ENCODE measurements around the gene CDSN. TPM values are rescaled to one million over a fixed set of nuclear protein-coding genes. Genes with fewer than 3 reads are reported as not detected.

The CDSN gene
- total RNA-seq, 6 experiments from 2014 or later = not detected

- no peaks in the 10 kb centered on the region for H3K9me3 Mint-ChIP-seq
- no peaks in the 10 kb centered on the region for H3K36me3 Mint-ChIP-seq (ENCODE audit: low read depth)
- DNase-seq = peak; percentile 77
- peaks cover 41% of the 10 kb centered on the region for H3K4me1 Mint-ChIP-seq (ENCODE audit: low read depth)
- H3K27ac Mint-ChIP-seq = peak overlapping the region; percentile 85
- H3K27me3 Mint-ChIP-seq (ENCODE audit: insufficient read depth) = peaks cover 2% of the 10 kb centered on the region; the same call in 1 of the 2 replicates
- peak overlapping the region; percentile 80 for H3K4me3 Mint-ChIP-seq
- TF ChIP-seq, protein P1, sequence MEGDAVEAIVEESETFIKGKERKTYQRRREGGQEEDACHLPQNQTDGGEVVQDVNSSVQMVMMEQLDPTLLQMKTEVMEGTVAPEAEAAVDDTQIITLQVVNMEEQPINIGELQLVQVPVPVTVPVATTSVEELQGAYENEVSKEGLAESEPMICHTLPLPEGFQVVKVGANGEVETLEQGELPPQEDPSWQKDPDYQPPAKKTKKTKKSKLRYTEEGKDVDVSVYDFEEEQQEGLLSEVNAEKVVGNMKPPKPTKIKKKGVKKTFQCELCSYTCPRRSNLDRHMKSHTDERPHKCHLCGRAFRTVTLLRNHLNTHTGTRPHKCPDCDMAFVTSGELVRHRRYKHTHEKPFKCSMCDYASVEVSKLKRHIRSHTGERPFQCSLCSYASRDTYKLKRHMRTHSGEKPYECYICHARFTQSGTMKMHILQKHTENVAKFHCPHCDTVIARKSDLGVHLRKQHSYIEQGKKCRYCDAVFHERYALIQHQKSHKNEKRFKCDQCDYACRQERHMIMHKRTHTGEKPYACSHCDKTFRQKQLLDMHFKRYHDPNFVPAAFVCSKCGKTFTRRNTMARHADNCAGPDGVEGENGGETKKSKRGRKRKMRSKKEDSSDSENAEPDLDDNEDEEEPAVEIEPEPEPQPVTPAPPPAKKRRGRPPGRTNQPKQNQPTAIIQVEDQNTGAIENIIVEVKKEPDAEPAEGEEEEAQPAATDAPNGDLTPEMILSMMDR (IDR thresholded peaks at IDR 0.05) = peak; percentile 91
These were observed 32.7 kb downstream of the CDSN start for GRCh38 chr6:31087494-31088089.

DNA sequence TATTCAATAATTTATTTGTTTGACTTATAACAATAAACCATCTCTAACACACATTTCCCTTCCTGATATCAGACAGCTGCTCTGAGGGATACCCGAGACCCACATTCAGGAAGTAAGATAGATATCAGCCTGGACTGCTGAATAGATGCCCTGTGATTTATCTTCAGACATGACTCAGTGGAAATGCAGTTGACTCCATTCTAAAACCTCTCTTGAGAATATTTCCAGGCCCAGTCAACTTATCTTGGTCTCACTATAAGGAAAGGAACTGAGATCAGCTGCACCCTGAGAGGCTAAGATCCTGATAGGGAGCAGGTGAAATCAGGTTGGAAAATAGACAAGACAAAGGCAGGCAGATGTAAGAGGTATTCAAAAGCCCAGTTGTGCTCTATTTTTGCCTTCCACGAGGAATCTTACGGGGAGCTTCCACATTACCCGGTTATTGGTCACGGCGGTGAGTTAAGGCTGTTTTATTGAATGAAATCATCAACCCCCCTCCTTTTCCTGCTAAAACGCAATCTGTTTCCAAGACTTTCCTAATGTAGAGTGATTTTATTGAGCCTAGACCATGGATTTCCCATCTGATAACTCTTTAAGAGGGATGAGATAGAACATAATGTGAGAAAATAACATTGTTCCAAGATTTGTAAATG, 33.3 kb downstream of the CDSN start:
- Mint-ChIP-seq H3K4me3 (peak overlapping the region; percentile 80), H3K27me3 (ENCODE audit: insufficient read depth) (peaks cover 2% of the 10 kb centered on the region; the same call in 1 of the 2 replicates), H3K9me3 (no peaks in the 10 kb centered on the region), H3K27ac (peak overlapping the region; percentile 85), H3K4me1 (ENCODE audit: low read depth) (peaks cover 41% of the 10 kb centered on the region), H3K36me3 (ENCODE audit: low read depth) (no peaks in the 10 kb centered on the region)
- TF ChIP-seq, protein P1 (IDR thresholded peaks at IDR 0.05) = no peak
- peak; percentile 78 for DNase-seq

DNA sequence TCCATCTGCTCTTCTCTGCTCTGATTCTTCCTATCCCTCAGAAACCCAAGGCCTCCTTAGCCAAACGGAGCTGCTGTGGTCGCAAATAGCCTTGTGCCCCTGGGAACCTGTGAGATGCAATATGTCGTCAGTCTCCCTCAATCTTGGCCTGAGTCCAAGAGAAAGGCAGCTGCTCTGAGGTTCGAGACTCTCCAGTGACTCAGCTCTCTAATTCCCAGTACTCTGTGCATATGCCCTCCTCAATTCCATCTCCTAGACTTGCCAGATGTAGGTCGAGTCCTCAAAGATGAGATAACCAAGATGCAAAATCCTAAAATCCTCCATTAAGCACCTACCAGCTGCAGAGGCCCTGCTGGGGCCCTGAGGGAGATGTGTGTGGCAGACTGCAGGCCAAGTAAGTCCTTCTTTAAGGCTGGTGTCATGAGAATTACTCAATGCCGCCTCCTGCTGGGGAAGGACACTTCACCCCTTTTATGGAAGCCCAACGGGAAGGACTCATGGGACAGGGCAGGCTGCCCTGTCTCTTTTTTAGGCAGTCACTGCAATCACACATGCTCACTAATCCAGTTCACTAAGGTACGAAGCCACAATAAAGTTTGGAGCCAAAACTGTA, 36.4 kb downstream of the CDSN start:
- Mint-ChIP-seq H3K27ac (peak overlapping the region; percentile 16; the same call in 1 of the 2 replicates), H3K4me1 (ENCODE audit: low read depth) (peaks cover 52% of the 10 kb centered on the region), H3K27me3 (ENCODE audit: insufficient read depth) (peaks cover 2% of the 10 kb centered on the region; the same call in 1 of the 2 replicates), H3K4me3 (no peak overlapping the region), H3K9me3 (no peaks in the 10 kb centered on the region), H3K36me3 (ENCODE audit: low read depth) (no peaks in the 10 kb centered on the region)
- TF ChIP-seq, protein P1 (IDR thresholded peaks at IDR 0.05) = peak; percentile 78
- peak; percentile 64 for DNase-seq

DNA sequence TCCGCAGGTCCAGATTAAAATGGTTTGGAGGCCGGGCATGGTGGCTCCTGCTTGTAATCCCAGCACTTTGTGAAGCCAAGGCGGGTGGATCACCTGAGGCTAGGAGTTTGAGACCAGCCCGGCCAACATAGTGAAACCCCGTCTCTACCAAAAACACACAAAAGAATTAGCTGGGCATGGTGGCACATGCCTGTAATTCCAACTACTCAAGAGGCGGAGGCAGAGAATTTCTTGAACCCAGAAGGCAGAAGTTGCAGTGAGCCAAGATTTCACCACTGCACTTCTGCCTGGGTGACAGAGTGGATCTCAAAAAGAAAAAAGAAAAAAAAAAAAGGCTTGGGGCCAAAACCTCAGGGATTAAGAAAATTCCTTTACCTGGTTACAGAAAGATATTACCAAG, 38.4 kb downstream of the CDSN start:
- Mint-ChIP-seq H3K4me1 (ENCODE audit: low read depth) (peaks cover 43% of the 10 kb centered on the region), H3K4me3 (no peak overlapping the region), H3K27ac (no peak overlapping the region), H3K27me3 (ENCODE audit: insufficient read depth) (peaks cover 2% of the 10 kb centered on the region; the same call in 1 of the 2 replicates), H3K9me3 (no peaks in the 10 kb centered on the region), H3K36me3 (ENCODE audit: low read depth) (no peaks in the 10 kb centered on the region)
- DNase-seq = no peak
- TF ChIP-seq, protein P1 (IDR thresholded peaks at IDR 0.05) = no peak

DNA sequence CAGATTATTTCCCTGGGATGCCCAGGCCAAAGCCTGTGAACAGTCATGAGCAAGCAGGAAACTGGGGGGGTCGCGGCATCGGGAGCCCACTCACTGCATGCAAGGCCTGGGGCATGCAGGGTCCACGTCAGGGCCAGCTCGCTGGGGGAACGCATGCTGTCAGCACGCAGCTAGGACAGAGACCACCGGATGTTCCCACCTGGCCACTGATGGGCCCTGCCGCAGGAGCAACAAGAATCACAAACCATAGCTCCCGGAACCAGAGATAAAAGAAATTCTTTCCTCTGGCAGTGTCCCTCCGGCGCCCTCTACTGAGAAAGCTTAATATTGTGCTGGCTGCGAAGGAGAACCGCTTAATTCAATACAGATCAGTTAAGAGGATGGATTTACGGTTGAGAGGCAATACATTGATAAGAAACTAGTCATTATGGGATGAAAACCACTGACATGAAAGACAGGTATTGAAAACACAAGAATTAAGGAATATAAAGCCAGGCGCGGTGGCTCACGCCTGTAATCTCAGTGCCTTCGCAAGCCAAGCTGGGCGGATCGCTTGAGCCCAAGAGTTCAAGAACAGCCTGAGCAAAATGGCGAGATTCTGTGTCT, 40.5 kb downstream of the CDSN start:
- H3K9me3 Mint-ChIP-seq = no peaks in the 10 kb centered on the region
- TF ChIP-seq, protein P1 (IDR thresholded peaks at IDR 0.05) = peak; percentile 82

More for the DNA sequence above, 40.5 kb downstream of the CDSN start:
- Mint-ChIP-seq H3K27me3 (ENCODE audit: insufficient read depth) (peaks cover 2% of the 10 kb centered on the region), H3K4me1 (ENCODE audit: low read depth) (peaks cover 37% of the 10 kb centered on the region), H3K27ac (no peak overlapping the region), H3K36me3 (ENCODE audit: low read depth) (no peaks in the 10 kb centered on the region), H3K4me3 (peak overlapping the region; percentile 32; the same call in 1 of the 2 replicates)
- DNase-seq = peak; percentile 59
